Gastroesophageal sphincter (tissue), 4 donors: ENCODE measurements around the gene SH3BP2. TPM values are rescaled to one million over a fixed set of nuclear protein-coding genes. Genes with fewer than 3 reads are reported as not detected.

Experiments
- ATAC-seq: fragments of 150-250 bp; one replicate; pipeline ENCODE4 v1.9.1; 2016; ENCODE audit warnings: mild to moderate bottlenecking, moderate library complexity
- H3K27ac ChIP-seq, 4 donors: fragments of 200-600 bp; sonication (generic) in 3 of 4; 1 replicate in 3 of 4; 2 replicates in 1 of 4; pipeline ENCODE4 v1.5.1; 2016 to 2019
- H3K27me3 ChIP-seq: fragments of 200-600 bp; sonication (generic); one replicate; pipeline ENCODE4 v1.5.1; 2019
- H3K36me3 ChIP-seq, 2 donors: fragments of 200-600 bp; sonication (generic); one replicate each; pipeline ENCODE4 v1.5.1; 2019; ENCODE audit warnings: control low read depth in 1 of 2
- H3K4me1 ChIP-seq, 3 donors: fragments of 200-600 bp; sonication (generic); 1 replicate in 2 of 3; 2 replicates in 1 of 3; pipeline ENCODE4 v1.5.1; 2016 to 2019; ENCODE audit warnings: control low read depth in 2 of 3
- H3K4me3 ChIP-seq, 2 donors: fragments of 200-600 bp; sonication (generic); one replicate each; pipeline ENCODE4 v1.5.1; 2019; ENCODE audit warnings: mild to moderate bottlenecking in 1 of 2, moderate library complexity in 1 of 2
- H3K9me3 ChIP-seq, 3 donors: fragments of 200-600 bp; sonication (generic); one replicate each; pipeline ENCODE4 v1.5.1; 2017 to 2019; ENCODE audit warnings: control low read depth in 2 of 3
- EP300 ChIP-seq: sonication (generic); formaldehyde crosslinking; IDR thresholded peaks from one replicate; pipeline ENCODE4 v1.6.1; 2017; ENCODE audit warnings: antibody characterized with exemption, mild to moderate bottlenecking
- POLR2A ChIP-seq, 2 donors: fragments of 450-650 bp; IDR thresholded peaks; one replicate each; pipeline ENCODE4 v1.6.1; 2017; ENCODE audit warnings: antibody characterized with exemption in 2 of 2, mild to moderate bottlenecking in 2 of 2, moderate library complexity in 1 of 2
- POLR2AphosphoS5 ChIP-seq: sonication (generic); formaldehyde crosslinking; IDR thresholded peaks from one replicate; pipeline ENCODE4 v1.6.1; 2017; ENCODE audit warnings: antibody characterized with exemption
- WGBS, 2 donors: methylation state at CpG; one replicate each; pipeline ENCODE4 v1.1.5; 2018; ENCODE audit warnings: low coverage in 1 of 2; 5-methylcytosine and 5-hydroxymethylcytosine counted together
- total RNA-seq, 4 donors: library from RNA; depleted of rRNA; stranded (reverse); fragments of >200 nt; gene quantifications; one replicate each; pipeline ENCODE4 v1.1.0, GENCODE V29; 2016
- TF ChIP-seq, protein P1 (sequence below), 4 experiments: fragments of 200-600 bp in 2 of 4; fragments of 450-650 bp in 2 of 4; sonication (generic) in 1 of 4; IDR thresholded peaks; one replicate each; pipeline ENCODE4 v1.5.1; 2017 to 2019; ENCODE audit warnings: antibody characterized with exemption in 4 of 4, mild to moderate bottlenecking in 2 of 4, moderate library complexity in 2 of 4

The SH3BP2 gene
- total RNA-seq, 4 donors from 2014 or later, result 26.8 to 36.4 (median 29.3) TPM

DNA sequence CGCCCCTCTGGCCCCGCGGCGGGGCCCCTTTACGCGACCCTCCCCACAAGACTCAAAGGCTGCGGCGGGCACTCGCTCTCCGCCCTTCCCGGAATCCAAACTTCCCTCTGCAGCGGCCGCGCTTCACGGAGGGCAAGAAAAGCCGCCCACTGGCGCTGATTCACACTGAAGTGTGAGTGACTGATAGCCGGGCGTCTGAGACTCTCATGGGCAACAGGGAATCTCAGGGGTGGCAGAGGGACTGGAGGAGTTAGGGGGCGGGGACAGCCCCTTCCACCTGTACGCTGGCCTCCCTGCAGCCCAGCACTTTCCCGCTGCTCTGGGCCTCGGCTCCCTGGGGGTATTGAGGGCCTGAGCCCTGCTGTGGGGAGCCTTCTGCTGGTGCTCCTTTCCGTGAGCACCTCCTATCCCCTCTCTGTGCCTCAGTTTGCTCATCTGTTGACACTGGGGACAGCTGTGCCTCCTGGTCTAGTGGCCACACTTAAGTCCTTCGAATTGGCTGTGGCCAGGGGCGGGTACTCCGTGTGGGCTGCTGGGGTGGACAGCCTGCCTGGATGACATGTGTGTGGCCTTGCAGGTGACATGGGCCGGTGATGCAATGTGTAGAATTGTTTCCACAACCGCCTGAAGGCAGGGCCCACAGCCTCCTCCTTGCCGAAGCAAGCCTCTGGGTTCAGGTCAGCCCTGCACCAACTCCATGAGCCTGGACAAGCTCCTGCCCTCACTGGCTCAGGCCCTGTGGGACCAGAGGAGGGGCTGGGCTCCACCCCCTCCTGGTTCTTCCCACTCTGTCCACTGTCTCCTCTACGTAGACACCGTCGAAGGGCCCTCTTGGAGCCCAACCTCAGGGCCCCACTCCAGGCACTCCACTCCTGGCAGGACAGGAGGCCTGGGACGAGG, 951 bp downstream of the SH3BP2 start:
- peak; percentile 8 for ATAC-seq
- TF ChIP-seq, protein P1, sequence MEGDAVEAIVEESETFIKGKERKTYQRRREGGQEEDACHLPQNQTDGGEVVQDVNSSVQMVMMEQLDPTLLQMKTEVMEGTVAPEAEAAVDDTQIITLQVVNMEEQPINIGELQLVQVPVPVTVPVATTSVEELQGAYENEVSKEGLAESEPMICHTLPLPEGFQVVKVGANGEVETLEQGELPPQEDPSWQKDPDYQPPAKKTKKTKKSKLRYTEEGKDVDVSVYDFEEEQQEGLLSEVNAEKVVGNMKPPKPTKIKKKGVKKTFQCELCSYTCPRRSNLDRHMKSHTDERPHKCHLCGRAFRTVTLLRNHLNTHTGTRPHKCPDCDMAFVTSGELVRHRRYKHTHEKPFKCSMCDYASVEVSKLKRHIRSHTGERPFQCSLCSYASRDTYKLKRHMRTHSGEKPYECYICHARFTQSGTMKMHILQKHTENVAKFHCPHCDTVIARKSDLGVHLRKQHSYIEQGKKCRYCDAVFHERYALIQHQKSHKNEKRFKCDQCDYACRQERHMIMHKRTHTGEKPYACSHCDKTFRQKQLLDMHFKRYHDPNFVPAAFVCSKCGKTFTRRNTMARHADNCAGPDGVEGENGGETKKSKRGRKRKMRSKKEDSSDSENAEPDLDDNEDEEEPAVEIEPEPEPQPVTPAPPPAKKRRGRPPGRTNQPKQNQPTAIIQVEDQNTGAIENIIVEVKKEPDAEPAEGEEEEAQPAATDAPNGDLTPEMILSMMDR (IDR thresholded peaks at IDR 0.05), result no peak
- no peak for TF ChIP-seq POLR2A (IDR thresholded peaks at IDR 0.05)
- TF ChIP-seq POLR2AphosphoS5, result no peak
- TF ChIP-seq EP300, result no peak
- Histone ChIP-seq H3K4me3 (peak overlapping the region; percentile 47 to 82), H3K27ac (peak overlapping the region in 3 of 4 donors; percentile 77 to 83 (median 80)), H3K9me3 (no peaks in the 10 kb centered on the region), H3K4me1 (peaks cover 0 to 76% (median 49%) of the 10 kb centered on the region in 3 donors), H3K36me3 (no peaks in the 10 kb centered on the region), H3K27me3 (no peaks in the 10 kb centered on the region)
- 50 to 80% methylated on average over 2 to 4 of the region's 34 CpGs for WGBS, 2 donors

DNA sequence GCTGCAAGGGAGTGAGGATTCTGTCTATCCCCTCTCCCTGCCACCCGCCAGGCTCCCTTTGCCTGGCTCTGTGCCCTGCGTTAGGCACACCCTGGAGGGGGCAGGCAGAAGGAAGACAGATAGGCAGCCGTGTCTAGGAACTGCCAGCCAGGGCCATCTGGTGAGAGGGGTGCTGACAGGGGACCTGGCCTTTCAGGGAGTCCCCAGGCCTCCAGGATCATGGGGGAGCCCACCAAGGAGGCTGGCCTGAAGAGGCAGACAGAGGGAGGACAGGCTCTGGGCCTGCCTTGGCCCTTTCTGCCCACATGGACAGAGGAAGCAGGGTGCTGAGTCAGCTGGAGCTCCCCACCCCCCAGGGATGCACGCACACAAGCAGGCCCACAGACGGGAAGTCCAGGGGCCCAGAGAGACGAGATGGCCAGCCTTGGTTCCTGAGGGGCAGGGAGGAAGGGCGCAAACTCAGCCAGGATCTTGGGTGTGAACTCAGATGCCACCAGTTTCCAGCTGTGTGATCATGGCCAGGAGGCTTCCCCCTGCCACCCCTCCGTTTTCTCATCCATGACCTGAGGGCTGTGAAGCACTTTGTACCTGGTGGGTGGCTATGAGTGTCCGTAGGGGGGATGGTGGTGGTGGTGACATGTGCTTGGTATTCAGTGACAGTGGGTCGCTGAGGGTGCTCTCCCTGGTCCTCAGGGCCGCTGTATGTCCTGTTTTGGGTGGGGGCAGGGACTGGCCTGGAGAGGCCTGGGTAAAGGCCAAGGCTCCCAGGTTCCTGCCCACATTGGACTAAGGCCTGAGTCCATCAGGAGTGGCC, 1.8 kb downstream of the SH3BP2 start:
- H3K36me3 ChIP-seq, result no peaks in the 10 kb centered on the region
- H3K27ac ChIP-seq, result peak overlapping the region in 3 of 4 donors; percentile 77 to 83 (median 80)
- WGBS, 2 donors, result 60% methylated on average over 1 of the region's 11 CpGs; no CpG with 5 or more reads in 1 of the 2 donors
- no peak for ATAC-seq
- TF ChIP-seq POLR2A (IDR thresholded peaks at IDR 0.05), result no peak
- TF ChIP-seq, protein P1 (IDR thresholded peaks at IDR 0.05), result no peak
- no peak for TF ChIP-seq EP300
- no peaks in the 10 kb centered on the region for H3K27me3 ChIP-seq
- peak overlapping the region in 1 of 2 donors; percentile 82 for H3K4me3 ChIP-seq
- H3K4me1 ChIP-seq, result peaks cover 0 to 84% (median 53%) of the 10 kb centered on the region in 3 donors
- no peaks in the 10 kb centered on the region for H3K9me3 ChIP-seq

DNA sequence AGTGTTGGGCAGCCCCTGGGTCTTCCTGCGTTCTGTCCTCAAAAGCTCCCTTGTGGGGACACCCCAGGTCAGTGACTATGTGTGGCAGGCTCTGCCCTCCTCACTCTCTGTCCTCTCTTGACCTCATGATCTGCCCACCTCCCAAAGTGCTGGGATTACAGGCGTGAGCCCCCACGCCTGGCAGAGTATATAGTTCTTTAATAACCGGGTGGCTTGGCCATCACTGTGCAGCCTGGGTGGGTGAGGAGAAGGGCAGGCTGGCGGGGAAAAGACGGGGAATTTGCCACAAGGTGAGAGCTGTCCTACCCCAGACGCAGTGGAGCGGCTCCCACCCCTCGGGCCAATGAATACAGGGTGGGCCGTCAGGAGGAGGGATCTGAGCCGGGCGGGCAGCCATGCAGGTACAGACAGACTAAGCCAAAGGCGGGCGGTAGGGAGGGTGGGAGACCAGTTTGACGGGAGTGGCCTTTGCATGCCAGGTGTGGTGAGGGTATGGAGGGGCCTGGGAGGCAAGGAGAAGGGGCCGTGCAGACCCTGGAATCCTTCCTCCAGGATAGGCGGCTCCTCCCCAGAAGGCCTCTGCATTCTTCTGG, 2.5 kb downstream of the SH3BP2 start:
- no peaks in the 10 kb centered on the region for H3K36me3 ChIP-seq
- TF ChIP-seq POLR2A (IDR thresholded peaks at IDR 0.05) (no peak), POLR2AphosphoS5 (no peak), EP300 (no peak)
- TF ChIP-seq, protein P1 (IDR thresholded peaks at IDR 0.05), result no peak
- H3K4me1 ChIP-seq, result peaks cover 0 to 91% (median 55%) of the 10 kb centered on the region in 3 donors
- ATAC-seq, result no peak
- WGBS, 2 donors, result 77 to 93% methylated on average over 2 to 3 of the region's 17 CpGs
- H3K9me3 ChIP-seq, result no peaks in the 10 kb centered on the region
- H3K4me3 ChIP-seq, result peak overlapping the region in 1 of 2 donors; percentile 82
- no peaks in the 10 kb centered on the region for H3K27me3 ChIP-seq
- peak overlapping the region in 3 of 4 donors; percentile 77 to 83 (median 80) for H3K27ac ChIP-seq

DNA sequence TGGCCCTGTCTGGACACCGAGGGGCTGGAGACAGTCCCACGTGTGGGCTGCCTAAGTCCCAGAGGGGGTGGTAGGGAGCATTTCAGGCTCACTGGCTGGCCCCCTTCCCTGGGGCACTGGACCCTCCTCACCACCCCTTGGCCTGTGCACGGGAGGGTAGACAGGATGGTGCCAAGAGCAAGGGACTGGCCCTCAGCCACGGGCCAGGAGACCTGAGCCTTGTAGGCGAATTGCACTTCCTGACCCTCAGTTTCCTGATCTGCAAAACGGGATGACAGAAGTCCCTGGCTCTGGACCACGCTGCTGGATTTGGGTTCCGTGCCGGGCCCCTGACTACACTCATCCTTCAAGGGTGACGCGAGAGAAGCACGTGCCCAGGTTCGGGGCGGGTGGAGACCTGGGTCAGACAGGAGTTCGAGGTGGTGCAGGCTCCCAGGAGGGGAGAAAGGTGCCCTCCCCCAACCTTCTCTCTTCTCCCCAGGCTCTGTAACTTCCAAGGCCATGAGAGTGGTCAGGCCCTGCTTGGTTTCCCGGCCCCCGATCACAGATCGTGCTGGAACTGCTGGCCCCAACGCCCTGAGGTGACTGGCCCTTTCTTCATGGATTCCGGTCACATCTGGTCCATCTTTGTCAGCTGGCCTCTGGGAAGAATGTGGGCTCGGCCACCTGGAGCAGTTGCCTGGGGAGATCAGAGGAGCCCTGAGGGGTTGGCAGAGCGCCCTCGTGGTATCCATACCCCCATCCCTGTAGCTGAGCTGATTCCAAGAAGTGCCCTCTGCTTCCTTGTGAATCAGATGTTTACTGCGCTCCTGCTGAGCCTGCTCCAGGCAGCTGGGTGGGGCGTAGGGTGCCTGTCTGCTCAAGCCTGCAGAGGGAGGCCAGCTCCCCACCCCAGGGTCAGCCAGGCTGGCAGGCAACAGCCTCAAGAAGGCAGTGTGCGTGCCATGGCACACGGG, 3.3 kb downstream of the SH3BP2 start:
- Histone ChIP-seq H3K4me1 (peaks cover 0 to 99% (median 63%) of the 10 kb centered on the region in 3 donors), H3K4me3 (no peak overlapping the region), H3K27me3 (no peaks in the 10 kb centered on the region), H3K36me3 (no peaks in the 10 kb centered on the region), H3K27ac (peak overlapping the region in 3 of 4 donors; percentile 77 to 83 (median 80)), H3K9me3 (no peaks in the 10 kb centered on the region)
- TF ChIP-seq, protein P1 (IDR thresholded peaks at IDR 0.05), result no peak
- TF ChIP-seq POLR2A (IDR thresholded peaks at IDR 0.05) (no peak), POLR2AphosphoS5 (peak; percentile 35), EP300 (no peak)
- ATAC-seq, result no peak
- WGBS, 2 donors, result 60% methylated on average over 1 of the region's 27 CpGs; no CpG with 5 or more reads in 1 of the 2 donors
